Stimulated activated CD4-positive, alpha-beta T cell treated with anti-CD3 and anti-CD28 coated beads, Interleukin-15, amount 100 ng/mL, for 48 hours (primary cell): Measurements from ENCODE around the gene LMBRD2.

ENCODE experiments used
- DNase-seq, 2 donors: peaks; one replicate each; pipeline ENCODE4 v3.0.0-alpha.2; 2020; ENCODE audit warnings: low read depth in 2 of 2

Gene LMBRD2

GRCh38 chr5:36108758-36109460 is 42.8 kb downstream of the LMBRD2 start:
- DNase-seq: no peak

GRCh38 chr5:36105819-36106218 is 45.9 kb downstream of the LMBRD2 start:
- no peak for DNase-seq

GRCh38 chr5:36099748-36100147 is 51.9 kb downstream of the LMBRD2 start:
- DNase-seq: no peak

- DNase-seq: no peak
These were observed 55.2 kb downstream of the LMBRD2 start for GRCh38 chr5:36096486-36096885.

DNA sequence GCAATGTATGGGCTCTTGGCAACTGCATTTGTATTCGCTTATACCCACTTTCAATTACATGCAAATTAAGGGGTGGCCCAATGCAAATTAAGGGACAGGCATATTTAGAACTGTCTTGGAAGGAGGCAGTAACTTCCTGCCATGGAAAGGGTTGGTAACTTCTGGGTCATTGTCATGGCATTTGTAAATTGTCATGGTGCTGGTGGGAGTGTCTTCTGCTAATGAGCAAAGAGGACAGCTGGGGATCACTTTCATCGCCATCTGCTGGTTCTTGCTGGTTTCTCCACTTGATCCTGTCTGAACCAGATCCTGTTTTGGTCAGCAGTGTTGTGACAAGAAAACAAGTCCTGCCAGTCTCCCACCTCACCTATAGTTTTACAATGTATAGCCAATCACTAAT is 61.7 kb downstream of the LMBRD2 start:
- DNase-seq: no peak

- no peak for DNase-seq
These were observed 72.4 kb downstream of the LMBRD2 start for GRCh38 chr5:36079200-36079781.

DNA sequence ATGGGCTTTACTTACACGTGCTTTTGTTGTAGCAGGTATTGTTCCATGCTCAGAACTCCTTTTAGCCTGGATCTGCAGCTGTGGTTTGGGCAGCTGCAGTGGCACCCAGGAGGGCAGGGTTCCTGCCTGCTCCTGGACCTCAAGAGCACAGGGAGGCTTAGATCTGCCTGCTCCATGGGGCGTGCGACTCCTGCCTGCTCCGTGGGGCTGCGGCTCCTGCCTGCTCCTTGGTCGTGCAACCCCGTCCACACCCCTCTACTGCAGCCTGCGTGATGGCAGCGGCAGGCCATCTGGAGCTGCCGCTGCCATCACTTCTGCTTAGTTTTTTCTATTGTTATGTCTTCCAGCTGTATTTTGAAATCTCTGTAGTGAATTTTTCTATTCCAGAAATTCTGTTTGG is 73.3 kb downstream of the LMBRD2 start:
- no peak for DNase-seq

GRCh38 chr5:36073595-36074216 is 78.0 kb downstream of the LMBRD2 start:
- DNase-seq: no peak

DNA sequence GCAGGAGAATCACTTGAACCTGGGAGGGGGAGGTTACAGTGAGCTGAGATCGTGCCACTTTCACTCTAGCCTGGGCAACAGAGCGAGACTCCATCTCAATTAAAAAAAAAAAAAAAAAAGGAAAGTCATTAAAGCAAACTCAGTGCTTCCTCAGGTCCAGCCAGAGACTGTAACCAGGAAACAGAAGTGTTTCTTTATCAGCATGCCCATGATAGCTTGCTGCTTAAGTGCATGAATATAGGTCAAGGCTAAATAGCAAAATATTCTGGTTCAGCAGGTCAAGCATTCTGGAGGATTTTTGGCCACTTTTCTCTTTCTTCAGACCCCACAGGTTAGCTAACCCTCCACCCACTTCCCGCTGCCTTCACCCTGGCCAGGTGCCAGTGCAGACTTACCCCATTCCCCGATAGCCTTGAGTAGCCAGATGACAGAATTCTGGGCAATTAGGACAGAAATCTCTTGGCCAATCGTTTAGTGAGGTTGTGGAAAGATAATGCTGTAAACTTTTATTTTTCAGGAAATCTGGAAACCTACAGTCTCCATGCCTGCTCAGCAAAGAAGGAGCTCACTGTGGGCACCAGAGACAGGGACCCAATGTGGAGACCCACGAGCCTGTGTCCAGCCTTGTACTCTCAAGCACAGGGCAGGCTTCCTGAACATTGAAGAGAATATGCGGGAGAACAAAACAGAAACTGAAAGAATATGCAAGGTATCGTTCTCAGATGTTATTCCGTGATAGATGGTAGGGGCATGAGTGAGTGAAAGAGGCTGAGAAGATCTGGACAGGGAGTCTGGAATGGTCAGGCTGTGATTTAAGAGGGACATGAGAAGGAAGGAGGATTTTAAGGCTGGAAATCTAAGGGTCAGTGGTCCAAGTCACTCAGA is 80.8 kb downstream of the LMBRD2 start:
- no peak for DNase-seq

GRCh38 chr5:36068751-36069281 is 82.9 kb downstream of the LMBRD2 start:
- no peak for DNase-seq

DNA sequence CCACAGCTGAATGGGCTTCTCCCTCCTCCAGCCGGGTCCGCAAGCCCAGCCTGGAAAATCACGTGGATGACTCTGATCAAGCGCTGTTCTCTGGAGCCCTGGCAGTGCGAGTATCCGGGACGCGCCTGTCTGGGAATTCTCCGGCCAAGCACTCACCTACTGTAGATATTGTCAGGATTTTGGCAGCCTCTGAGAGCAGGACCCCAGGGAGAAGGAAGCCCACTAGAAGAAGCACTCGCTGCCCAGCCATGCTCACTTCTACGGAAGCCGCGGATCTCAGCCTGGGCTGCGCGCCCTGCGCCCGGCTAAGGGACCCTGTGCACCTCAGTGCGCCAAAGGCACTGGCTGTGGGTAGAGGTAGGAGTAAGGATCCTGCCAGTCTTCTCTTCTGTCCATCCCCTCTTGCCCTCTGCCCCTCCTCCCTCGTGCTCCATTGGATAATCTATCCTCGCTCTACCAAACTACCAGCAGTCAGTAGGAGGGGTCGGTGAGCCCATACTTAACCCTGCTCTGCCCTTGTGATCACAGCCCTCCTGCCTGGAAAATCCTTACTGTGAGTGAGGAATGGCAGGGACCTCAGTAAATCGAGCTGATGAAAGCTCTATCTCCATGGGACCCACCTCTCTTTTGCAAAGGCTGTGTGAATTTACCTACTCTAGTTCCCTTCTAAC is 85.0 kb downstream of the LMBRD2 start, which contains the start of gene UGT3A2:
TSS of gene UGT3A2 (minus strand) at position 343 of the 671 bp plus-strand sequence. CDS start at position 250, 93 bp downstream.
- DNase-seq: no peak

DNA sequence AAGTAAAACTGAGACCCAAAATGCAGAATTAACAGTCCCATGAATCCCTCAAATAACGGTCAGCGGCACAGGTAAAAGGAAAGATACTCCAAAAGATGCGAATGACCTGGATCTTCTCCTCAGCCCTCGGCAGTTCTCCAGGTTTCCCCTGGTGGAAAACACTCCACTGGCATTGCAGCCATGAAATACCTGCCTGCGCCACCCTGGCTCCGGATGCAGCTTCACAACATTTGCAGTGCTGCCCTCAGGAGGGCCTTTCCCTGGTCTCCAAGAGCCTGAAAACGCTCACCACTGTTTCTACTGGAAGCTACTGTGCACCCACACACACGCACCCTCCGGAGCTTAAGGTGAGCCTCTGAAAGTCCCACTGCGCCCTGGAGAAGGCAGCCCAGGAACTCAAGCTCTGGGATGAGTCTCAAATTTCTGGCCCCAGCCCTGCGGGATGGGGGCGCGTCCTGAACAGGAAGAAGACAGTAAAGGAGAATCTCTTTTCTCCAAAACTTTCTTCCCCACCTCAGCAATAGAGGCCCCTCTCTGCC is 85.6 kb downstream of the LMBRD2 start:
- DNase-seq: no peak

GRCh38 chr5:36060420-36060887 is 91.2 kb downstream of the LMBRD2 start:
- no peak for DNase-seq

DNA sequence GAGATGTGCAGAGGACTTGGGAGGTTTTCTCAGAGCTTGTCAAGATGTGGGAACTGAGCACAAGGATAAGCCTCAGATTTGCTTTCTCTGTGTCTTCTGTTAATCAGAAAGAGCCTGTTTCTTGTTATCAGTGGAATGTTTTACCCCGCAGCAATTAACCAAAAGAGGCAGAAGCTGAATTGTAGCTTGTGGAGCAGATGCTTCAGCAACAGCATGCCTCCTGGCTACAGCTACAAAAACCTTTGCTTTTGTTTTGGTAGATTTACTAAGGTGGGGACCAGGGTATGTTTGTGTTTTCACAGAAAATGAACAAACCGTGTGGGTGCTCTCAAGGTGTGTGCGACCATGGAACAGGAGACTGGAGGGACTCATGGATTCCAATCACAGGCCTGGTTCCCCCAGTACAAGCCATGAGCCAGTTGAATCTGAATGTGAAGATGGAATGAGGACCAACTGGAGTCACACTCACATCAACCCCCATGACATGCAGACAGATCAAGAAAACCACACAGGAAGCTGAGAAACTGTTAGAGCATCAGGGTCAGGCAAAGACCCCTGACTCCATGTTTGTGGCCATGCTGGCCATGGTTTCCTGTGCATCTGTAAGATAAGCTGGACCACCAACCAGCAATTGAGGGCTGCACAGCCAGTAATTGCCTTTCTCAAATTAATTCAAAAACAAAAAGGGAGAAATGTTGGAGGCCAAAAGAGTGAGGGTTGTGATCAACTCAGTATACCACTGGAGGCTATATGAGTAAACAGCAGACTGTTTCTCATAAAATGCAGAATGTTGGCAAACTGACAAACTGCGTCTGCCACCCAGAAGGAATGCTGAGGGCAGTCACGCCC is 91.9 kb downstream of the LMBRD2 start:
- no peak for DNase-seq

GRCh38 chr5:36058776-36059175 is 92.9 kb downstream of the LMBRD2 start:
- DNase-seq: no peak

DNA sequence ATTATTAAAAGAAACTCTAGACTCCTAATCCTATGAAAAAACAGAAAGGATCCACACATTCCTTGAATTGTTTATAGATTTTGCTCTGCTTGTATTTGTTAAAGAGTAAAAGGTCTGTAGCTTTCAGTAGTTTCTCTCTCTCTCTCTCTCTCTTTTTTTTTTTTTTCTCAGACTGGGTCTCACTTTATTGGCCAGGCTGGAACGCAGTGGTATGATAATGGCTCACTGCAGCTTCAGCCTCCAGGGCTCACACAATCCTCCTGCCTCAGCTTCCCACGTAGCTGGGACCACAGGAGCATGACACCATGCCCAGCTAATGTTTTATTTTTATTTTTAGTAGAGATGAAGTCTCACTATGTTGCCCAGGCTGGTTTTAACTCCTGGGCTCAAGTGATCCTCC is 94.3 kb downstream of the LMBRD2 start:
- no peak for DNase-seq

DNA sequence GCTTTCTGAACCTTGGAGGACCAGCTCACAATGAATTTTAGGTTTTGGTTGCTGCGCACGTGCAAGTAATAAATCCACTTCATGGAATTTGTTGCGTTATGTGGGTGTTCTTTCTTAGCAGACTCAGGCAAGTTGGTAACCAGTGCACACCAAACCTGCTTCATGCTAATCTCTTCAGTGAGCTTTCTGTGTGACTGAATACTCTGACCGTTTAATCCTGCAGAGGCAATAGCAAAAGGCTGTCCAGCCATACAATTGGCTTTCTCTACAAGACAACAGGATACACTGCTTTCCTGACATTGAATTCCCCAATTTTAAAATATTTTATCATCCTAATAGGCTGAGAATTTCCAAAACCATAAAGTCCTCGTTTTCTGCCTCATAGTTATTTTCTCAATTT is 95.3 kb downstream of the LMBRD2 start:
- no peak for DNase-seq

- no peak for DNase-seq
These were observed 95.7 kb downstream of the LMBRD2 start for GRCh38 chr5:36055984-36056383.

GRCh38 chr5:36054647-36055046 is 97.0 kb downstream of the LMBRD2 start:
- DNase-seq: no peak

DNA sequence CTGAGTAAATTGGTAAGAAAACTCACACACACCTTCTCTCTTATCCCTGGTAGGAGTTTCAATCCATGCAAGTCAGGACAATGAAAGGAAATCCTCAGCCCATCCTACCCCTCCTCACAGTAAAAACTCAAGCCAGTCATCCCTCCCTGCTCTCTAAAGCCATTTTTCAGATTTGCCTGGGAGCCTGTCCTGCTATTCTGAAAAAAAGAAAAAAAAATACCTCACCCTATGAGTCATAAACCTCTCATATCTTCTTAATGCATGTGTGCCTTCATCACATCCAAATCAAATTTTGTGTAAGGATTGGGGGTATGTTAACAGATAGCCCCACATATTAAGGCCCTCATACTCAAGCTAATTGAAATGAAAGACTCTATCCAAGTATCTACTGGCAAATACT is 99.1 kb downstream of the LMBRD2 start:
- no peak for DNase-seq
